Measurements from ENCODE around the gene AEBP2.

GRCh38 chr12:19444097-19444496 lies 4.8 kb downstream of the AEBP2 start:
- TF ChIP-seq EP300 (IDR thresholded peaks at IDR 0.05; ENCODE audit: borderline replicate concordance) (no peak), TAF1 (IDR thresholded peaks at IDR 0.05; ENCODE audit: low read depth) (no peak)
